SW 1271 (cell line): ENCODE measurements around the gene RNF130.

Experiments used
- DNase-seq, 2 experiments: peaks; one replicate each; lab custom pipeline; 2025; lab: John Stamatoyannopoulos, UW

The RNF130 gene

GRCh38 chr5:180056153-180056552, 15.4 kb downstream of the RNF130 start:
- DNase-seq = no peak

- DNase-seq = no peak
Measured at GRCh38 chr5:180054226-180054625, 17.3 kb downstream of the RNF130 start.

GRCh38 chr5:180053061-180053602, 18.4 kb downstream of the RNF130 start:
- no peak for DNase-seq

GRCh38 chr5:180052211-180052818, 19.2 kb downstream of the RNF130 start:
- no peak for DNase-seq

- DNase-seq = no peak
Measured at GRCh38 chr5:180050121-180050940, 21.2 kb downstream of the RNF130 start.

- no peak for DNase-seq
Measured at GRCh38 chr5:180049185-180049548, 22.4 kb downstream of the RNF130 start.

GRCh38 chr5:180047667-180048066, 23.9 kb downstream of the RNF130 start:
- no peak for DNase-seq

- DNase-seq = no peak
Measured at GRCh38 chr5:180046656-180047055, 24.9 kb downstream of the RNF130 start.

GRCh38 chr5:180045889-180046499, 25.6 kb downstream of the RNF130 start:
- no peak for DNase-seq

GRCh38 chr5:180043377-180043776, 28.2 kb downstream of the RNF130 start:
- DNase-seq = no peak

- no peak for DNase-seq
Measured at GRCh38 chr5:180041301-180042274, 30.0 kb downstream of the RNF130 start.

- DNase-seq = no peak
Measured at GRCh38 chr5:180040287-180041214, 31.0 kb downstream of the RNF130 start.

GRCh38 chr5:180035206-180035931, 36.2 kb downstream of the RNF130 start:
- no peak for DNase-seq

GRCh38 chr5:180034564-180034963, 37.0 kb downstream of the RNF130 start:
- peak in 1 of 2 experiments; percentile 4 for DNase-seq

GRCh38 chr5:180027459-180028089, 44.0 kb downstream of the RNF130 start:
- no peak for DNase-seq

- no peak for DNase-seq
Measured at GRCh38 chr5:180026734-180027458, 44.7 kb downstream of the RNF130 start.

GRCh38 chr5:180026320-180026719, 45.2 kb downstream of the RNF130 start:
- peak; percentile 43 to 47 for DNase-seq

GRCh38 chr5:180021900-180022299, 49.7 kb downstream of the RNF130 start:
- DNase-seq = no peak

GRCh38 chr5:180020176-180020575, 51.4 kb downstream of the RNF130 start:
- no peak for DNase-seq
